GM12891 (cell line): ENCODE results near the gene DDX59.

Experiments used
- DNase-seq: peaks from one replicate; pipeline ENCODE4 v3.0.0; 2011; ENCODE audit warnings: low spot score; ENCODE audit not compliant: insufficient read length
- FAIRE-seq: peaks from 2 replicates; lab custom pipeline; 2011; peaks lifted over from hg19 to GRCh38; lab: Jason Lieb, UNC
- PAX5 ChIP-seq: IDR thresholded peaks from 2 replicates; pipeline ENCODE4 v1.6.1; 2011; ENCODE audit warnings: low read length, moderate library complexity, mild to moderate bottlenecking; ENCODE audit not compliant: insufficient read depth, severe bottlenecking
- POLR2A ChIP-seq: IDR thresholded peaks from 2 replicates; pipeline ENCODE4 v1.6.1; 2011; ENCODE audit warnings: low read depth, low read length, control low read depth
- POLR2AphosphoS5 ChIP-seq: IDR thresholded peaks from 2 replicates; pipeline ENCODE4 v1.6.1; 2011; ENCODE audit warnings: low read depth, low read length, control low read depth
- POU2F2 ChIP-seq: IDR thresholded peaks from 2 replicates; pipeline ENCODE4 v1.6.1; 2011; ENCODE audit warnings: low read depth, mild to moderate bottlenecking, control low read depth, low read length, moderate library complexity
- SPI1 ChIP-seq: IDR thresholded peaks from 2 replicates; pipeline ENCODE4 v1.6.1; 2011; ENCODE audit warnings: low read depth, low read length, control low read depth
- TAF1 ChIP-seq: IDR thresholded peaks from 2 replicates; pipeline ENCODE4 v1.6.1; 2011; ENCODE audit warnings: low read depth, low read length, control low read depth

DDX59 gene

GRCh38 chr1:200694738-200695137, 25.0 kb upstream of the DDX59 start:
- TF ChIP-seq PAX5, result no peak
- TF ChIP-seq SPI1, result no peak
- no peak for TF ChIP-seq POLR2AphosphoS5
- no peak for TF ChIP-seq POU2F2
- no peak for TF ChIP-seq POLR2A
- no peak for DNase-seq
- FAIRE-seq, result no peak

- FAIRE-seq, result peak; percentile 54
- no peak for TF ChIP-seq POLR2AphosphoS5
- no peak for TF ChIP-seq SPI1
- TF ChIP-seq PAX5, result no peak
- TF ChIP-seq TAF1, result no peak
- no peak for TF ChIP-seq POU2F2
- no peak for TF ChIP-seq POLR2A
- no peak for DNase-seq
Measured at GRCh38 chr1:200693327-200693726, 23.6 kb upstream of the DDX59 start.

- DNase-seq (no peak), FAIRE-seq (no peak)
- TF ChIP-seq PAX5, result no peak
- no peak for TF ChIP-seq POU2F2
- no peak for TF ChIP-seq SPI1
- TF ChIP-seq POLR2AphosphoS5, result no peak
- TF ChIP-seq POLR2A, result no peak
- TF ChIP-seq TAF1, result no peak
Measured at GRCh38 chr1:200692316-200692715, 22.6 kb upstream of the DDX59 start.

- FAIRE-seq, result no peak
- DNase-seq, result no peak
- TF ChIP-seq SPI1, result no peak
- TF ChIP-seq PAX5, result no peak
- no peak for TF ChIP-seq POU2F2
- no peak for TF ChIP-seq POLR2AphosphoS5
- no peak for TF ChIP-seq TAF1
- no peak for TF ChIP-seq POLR2A
Measured at GRCh38 chr1:200686620-200687019, 16.9 kb upstream of the DDX59 start.

GRCh38 chr1:200684015-200684414, 14.3 kb upstream of the DDX59 start:
- no peak for DNase-seq
- no peak for TF ChIP-seq POLR2AphosphoS5
- no peak for TF ChIP-seq PAX5
- FAIRE-seq, result peak; percentile 56

GRCh38 chr1:200683298-200683697, 13.6 kb upstream of the DDX59 start:
- DNase-seq (no peak), FAIRE-seq (no peak)
- no peak for TF ChIP-seq POLR2AphosphoS5
- TF ChIP-seq POU2F2, result no peak
- no peak for TF ChIP-seq POLR2A
- TF ChIP-seq PAX5, result no peak
- TF ChIP-seq TAF1, result no peak

GRCh38 chr1:200681231-200681630, 11.5 kb upstream of the DDX59 start:
- DNase-seq (no peak), FAIRE-seq (no peak)
- no peak for TF ChIP-seq TAF1
- TF ChIP-seq PAX5, result no peak
- no peak for TF ChIP-seq POU2F2
- no peak for TF ChIP-seq POLR2A
- no peak for TF ChIP-seq SPI1
- TF ChIP-seq POLR2AphosphoS5, result no peak

- TF ChIP-seq PAX5 (no peak), POLR2A (no peak), SPI1 (no peak), POLR2AphosphoS5 (no peak), TAF1 (no peak), POU2F2 (no peak)
- FAIRE-seq, result no peak
- DNase-seq, result no peak
Measured at GRCh38 chr1:200676829-200677228, 7.1 kb upstream of the DDX59 start.

- FAIRE-seq, result no peak
- TF ChIP-seq PAX5 (no peak), POLR2AphosphoS5 (no peak), POLR2A (no peak), TAF1 (no peak), POU2F2 (no peak), SPI1 (no peak)
- no peak for DNase-seq
Measured at GRCh38 chr1:200675588-200675852, 5.8 kb upstream of the DDX59 start.

GRCh38 chr1:200674838-200675587, 5.3 kb upstream of the DDX59 start:
- FAIRE-seq, result no peak
- TF ChIP-seq PAX5 (no peak), SPI1 (no peak), POU2F2 (no peak), TAF1 (no peak), POLR2A (no peak), POLR2AphosphoS5 (no peak)
- no peak for DNase-seq
